HS-27A (cell line): ENCODE data around the gene C12orf54.
"Not testable (repeated sequence)": the region's sequence is repeated elsewhere in the genome, so short reads cannot be mapped to it uniquely, and the experiment has no call there.

Experiments
- DNase-seq: peaks from one replicate; pipeline ENCODE4 v3.0.0-alpha.2; 2012; ENCODE audit warnings: low read depth, missing footprints

C12orf54 gene

DNA sequence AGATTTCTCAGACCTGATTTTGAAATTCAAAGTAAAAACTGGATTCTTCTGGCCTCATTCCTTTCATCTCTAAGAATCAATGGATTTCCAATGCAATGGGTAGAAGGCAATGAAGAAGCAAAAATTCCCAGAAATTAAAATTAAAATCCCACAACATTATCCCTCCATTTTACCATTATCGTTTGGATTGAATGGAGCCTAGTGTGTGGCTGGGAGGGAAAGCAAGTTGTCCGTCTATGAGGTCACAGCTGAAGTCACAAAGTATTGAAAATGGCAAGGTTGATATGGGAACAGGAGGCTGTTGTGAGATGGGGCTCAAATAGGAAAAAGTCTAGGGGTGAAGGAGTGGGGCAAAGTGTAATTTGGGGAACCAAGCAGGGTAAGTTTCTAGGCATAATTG, at the start of gene C12orf54:
Gene C12orf54 (plus strand): TSS at position 301 of the 400 bp plus-strand sequence. CDS start 799 bp downstream, outside the sequence.
- no peak for DNase-seq

DNA sequence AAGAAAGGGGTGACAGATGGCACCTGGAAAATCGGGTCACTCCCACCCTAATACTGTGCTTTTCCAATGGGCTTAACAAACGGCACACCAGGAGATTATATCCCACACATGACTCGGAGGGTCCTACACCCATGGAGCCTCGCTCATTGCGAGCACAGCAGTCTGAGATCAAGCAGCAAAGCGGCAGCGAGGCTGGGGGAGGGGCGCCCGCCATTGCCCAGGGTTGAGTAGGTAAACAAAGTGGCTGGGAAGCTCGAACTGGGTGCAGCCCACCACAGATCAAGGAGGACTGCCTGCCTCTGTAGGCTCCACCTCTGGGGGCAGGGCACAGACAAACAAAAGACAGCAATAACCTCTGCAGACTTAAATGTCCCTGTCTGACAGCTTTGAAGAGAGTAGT, 48.3 kb upstream of the C12orf54 start:
- DNase-seq, result not testable (repeated sequence)

DNA sequence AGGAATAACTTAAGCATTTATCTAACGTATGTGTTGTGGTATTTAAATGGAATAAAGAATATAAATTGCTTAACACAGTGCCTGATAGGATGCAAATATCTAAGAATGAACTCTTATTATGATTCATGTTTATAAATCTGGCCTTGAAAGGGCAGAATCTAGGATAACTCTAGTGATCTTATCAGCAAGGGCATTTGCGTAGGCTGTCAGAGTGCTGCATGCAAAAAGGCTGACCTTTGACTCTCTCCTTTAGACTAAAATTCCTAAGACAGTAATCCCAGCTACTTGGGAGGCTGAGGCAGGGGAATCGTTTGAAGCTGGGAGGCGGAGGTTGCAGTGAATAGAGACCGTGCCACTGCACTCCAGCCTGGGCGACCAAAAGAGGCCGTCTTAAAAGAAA, 41.2 kb upstream of the C12orf54 start:
- DNase-seq, result no peak

DNA sequence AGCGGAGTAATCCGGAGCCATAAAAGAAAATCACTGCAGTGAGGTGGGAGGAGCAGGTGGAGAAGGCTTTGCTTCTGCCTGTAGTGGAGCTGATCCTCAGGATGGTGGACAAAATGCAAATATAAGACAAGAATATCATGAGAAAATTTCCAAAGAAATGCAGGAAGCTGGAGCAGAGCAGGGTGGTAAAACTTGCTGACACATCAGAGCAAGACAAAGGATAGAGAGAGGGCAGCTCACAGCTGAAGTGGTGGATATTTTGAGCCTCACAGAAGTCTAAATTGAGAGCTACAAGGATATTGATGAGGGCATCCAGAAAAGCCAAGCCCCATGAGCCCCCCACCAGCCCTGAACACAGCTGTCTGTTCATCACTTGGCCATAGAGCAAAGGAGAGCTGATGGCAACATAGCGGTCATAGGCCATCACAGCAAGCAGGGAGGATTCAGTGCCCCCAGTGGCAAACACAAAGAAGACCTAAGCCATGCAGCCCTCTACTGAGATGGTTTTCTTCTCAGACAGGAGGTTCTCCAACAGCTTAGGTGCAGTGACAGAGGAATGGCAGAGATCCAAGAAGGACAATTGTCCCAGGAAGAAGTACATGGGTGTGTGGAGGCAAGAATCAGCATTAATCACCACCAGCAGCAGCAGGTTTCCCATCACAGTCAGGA, 40.0 kb upstream of the C12orf54 start:
- no peak for DNase-seq

DNA sequence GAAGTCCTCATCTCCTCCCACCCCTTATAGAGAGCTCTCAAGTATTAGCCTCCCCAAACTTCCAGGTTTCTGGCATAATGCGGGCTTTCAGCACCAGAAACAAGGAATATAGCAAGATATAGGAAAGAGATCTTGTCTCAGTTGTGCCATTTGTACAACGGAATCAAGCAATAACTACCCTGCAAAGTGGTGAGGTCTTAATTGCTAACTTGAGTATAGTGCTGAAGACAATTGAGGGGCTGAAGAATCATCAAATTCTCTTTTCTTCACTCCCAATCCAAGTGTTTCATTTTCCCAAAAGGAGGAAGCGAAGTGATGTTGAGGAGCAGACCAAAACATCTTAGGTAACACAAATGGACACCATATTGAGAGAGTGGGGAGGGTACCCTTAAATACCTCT, 36.8 kb upstream of the C12orf54 start:
- DNase-seq, result no peak

DNA sequence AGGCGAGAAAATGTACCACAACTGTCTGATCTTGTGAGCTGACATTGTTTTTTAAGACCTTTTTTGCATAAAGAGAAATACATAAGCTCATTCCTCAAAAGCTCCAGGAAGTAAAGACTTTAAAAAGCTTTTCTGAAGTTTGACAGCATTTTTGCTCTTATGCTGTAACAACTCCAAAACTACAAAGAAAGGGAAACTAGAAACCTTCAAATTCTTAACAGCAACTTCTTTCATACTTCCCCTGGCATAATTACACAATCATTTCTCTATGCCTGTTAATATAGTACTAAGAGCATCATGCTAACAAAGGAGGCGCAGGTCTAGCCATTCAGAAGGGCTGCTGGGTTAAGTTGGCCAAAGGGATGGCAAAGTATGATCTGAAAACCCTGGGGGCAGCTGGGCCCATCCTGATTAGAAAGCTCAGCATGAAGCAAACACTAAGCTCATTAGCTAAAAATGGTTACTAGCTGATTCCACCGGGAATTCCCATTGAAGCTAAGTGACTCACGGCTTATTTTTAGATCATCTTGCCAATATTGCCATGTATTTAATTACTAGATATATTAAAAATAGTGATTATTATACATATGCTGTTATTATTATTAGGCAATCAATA, 36.0 kb upstream of the C12orf54 start:
- DNase-seq, result no peak

DNA sequence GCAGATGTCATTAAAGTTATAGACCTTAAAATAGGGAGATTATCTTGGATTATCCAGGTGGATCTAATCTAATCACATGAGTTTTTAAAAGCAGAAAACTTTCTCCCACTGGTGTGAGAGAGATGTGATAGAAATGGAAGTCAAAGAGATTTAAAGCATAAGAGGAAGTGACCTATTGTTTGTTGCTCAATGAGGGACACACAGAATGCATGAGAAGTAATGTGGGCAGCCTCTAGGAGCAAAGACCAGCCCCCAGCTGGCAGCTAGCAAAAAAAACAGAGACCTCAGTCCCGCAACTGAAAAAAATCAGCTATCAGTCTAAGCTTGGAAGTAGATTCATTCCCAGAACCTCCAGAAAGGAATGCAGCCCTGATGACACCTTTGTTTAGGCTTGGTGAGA, 34.5 kb upstream of the C12orf54 start:
- no peak for DNase-seq

DNA sequence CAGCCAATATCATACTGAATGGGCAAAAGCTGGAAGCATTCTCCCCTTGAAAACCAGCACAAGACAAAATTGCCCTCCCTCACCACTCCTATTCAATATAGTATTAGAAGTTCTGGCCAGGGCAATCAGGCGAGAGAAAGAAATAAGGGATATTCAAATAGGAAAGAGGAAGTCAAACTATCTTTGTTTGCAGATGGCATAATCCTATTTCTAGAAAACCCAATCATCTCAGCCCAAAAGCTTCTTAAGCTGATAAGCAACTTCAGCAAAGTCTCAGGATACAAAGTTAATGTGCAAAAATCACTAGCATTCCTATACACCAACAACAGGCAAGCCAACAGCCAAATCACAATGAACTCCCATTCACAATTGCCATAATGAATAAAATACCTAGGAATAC, 30.9 kb upstream of the C12orf54 start:
- no peak for DNase-seq

DNA sequence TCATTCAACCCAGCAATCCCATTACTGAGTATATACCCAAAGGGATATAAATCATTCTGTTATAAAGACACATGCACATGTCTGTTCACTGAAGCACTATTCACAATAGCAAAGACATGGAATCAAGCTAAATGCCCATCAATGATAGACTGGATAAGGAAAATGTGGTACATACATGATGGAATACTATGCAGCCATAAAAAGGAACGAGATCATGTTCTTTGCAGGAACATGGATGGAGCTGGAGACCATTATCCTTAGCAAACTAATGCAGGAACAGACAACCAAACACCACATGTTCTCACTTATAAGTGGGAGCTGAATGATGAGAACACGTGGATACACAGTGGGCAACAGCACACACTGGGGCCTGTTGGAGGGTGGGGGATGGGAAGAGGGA, 29.3 kb upstream of the C12orf54 start:
- DNase-seq, result not testable (repeated sequence)

DNA sequence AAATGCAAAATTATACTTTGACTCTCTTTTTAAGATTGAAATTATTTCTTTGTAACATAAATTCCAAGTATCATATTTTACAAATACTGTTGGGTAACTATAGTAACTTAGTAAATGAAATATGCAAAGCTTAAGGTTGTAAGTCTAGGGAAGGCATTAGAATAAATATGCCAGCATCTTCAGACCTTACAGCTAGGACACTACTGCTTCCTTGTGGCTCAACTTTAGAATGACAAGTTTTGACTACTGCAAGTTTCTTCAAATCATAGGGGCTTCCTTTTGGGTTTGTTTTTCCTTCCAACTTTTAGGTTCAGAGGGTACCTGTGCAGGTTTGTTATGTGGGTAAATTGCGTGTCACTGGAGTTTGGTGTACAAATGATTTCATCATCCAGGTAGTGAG, 27.6 kb upstream of the C12orf54 start:
- peak; percentile 5 for DNase-seq

DNA sequence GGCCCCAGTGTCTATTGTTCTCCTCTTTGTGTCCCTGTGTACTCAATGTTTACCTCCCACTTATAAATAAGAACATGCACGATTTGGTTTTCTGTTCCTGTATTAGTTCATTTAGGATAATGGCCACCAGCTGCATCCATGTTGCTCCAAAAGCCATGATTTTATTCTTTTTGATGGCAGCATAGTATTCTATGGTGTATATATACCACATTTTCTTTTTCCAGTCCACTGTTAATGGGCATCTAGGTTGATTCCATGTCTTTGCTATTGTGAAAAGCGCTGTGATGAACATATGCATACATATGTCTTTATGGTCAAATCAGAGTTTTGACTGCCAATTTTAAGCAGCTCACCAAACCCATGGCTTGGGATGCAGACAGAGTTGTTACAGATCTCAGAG, 27.2 kb upstream of the C12orf54 start:
- DNase-seq, result no peak

DNA sequence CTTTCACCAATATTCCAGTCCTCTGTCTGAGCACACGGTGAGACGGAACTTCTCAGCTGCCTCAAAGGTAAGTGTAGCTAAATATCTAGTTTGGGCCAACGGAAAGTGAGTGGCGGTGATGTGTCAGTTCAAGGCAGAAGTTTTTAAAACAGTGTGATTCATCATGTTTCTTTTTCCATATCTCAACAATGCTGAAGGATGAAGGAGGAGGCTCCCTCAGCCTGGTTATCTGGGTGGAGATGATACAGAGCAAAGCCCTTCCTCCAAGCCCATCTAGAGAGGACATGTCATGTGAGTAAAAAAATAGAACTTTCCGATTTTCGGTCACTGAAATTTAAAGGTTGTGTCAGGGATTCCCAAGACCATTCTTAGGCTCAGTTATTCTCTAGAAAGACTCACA, 23.0 kb upstream of the C12orf54 start:
- no peak for DNase-seq

DNA sequence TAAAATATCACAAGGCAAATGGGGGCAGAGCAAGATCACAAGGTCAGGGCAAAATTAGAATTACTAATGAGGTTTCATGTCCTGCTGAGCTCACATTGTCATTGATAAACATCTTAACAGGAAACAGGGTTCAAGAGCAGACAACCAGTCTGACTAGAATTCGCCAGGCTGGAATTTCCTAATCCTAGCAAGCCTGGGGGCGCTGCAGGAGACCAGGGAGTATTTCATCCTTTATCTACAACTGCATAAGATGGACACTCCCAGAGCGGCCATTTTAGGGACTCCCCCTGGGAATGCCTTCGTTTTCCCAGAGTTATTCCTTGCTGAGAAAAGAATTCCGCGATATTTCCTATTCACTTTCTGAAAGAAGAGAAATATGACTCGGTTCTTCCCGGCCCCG, 13.3 kb upstream of the C12orf54 start:
- not testable (repeated sequence) for DNase-seq

DNA sequence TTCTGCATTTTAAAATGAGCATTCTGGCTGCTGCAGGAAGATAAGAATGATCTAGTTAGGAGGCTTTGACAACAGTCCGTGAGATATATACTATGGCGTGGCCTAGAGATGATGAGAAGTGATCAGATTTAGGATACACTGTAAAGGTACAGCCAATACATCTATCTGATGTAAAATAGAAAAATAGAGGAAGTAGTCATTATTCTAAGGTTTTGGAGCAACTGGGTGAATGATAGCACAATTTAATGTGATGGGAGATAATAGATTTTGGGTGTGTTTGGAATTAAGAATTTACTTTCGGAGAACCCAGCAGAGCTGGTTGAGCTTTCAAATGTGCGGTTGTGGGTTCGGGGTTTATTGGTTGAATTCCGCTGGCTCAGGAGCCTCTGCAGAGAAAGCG, 10.0 kb upstream of the C12orf54 start, which contains the start of gene ANP32D:
Gene ANP32D (plus strand): TSS at position 301 of the 400 bp plus-strand sequence. CDS start 106 bp downstream, outside the sequence.
- no peak for DNase-seq

DNA sequence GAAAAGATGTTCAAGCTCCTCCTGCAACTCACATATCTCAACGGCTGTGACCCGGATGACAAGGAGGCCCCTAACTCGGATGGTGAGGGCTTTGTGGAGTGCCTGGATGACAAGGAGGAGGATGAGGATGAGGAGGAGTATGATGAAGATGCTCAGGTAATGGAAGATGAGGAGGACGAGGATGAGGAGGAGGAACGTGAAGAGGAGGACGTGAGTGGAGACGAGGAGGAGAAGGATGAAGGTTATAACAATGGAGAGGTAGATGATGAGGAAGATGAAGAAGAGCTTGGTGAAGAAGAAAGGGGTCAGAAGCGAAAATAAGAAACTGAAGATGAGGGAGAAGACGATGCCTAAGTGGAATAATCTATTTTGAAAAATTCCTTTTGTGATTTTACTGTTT, 9.2 kb upstream of the C12orf54 start:
- no peak for DNase-seq

DNA sequence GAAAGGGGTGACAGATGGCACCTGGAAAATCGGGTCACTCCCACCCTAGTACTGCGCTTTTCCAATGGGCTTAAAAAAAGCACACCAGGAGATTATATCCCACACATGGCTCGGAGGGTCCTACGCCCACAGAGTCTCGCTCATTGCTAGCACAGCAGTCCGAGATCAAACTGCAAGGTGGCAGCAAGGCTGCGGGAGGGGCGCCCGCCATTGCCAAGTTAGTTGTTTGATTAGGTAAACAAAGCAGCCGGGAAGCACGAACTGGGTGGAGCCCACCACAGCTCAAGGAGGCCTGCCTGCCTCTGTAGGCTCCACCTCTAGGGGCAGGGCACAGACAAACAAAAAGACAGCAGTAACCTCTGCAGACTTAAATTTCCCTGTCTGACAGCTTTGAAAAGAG, 7.8 kb upstream of the C12orf54 start:
- DNase-seq, result not testable (repeated sequence)

DNA sequence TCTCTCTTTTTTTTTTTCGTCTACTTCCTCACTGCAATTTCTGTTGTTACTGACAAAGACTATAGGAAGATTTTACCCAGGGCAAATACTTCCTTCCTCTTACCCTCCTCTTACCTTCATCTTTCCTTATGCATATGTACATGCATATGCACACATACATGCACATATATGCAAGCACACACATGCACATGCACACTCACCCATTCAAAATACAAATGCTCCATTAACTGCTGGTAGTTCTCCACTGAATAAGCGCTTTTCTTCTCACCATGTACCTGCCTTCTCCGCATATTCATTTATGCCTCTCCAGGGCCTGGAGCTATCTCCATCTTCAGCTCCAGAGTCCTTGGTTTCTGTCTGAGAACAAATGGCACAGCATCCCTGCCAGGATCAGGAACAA, 632 bp downstream of the C12orf54 start:
- no peak for DNase-seq

DNA sequence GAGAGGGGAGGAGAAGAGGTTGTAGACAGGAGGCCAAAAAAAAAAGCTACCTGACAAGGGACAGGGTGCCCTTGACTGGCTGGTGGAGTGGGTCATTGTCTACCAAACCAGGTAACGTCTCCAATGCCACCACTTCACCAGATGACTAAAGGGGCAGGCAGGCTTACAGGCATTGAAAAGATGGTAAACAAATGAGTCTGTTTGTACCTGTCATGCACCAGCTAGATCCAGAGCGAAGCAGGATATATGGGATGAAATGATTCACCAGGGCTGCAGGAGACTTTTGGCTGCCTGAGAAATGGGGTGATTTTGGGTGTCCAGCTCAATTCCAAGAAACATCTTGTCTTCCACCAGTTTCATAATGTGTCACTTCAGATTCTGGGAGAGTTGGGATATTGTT, 4.0 kb downstream of the C12orf54 start:
- DNase-seq, result no peak

DNA sequence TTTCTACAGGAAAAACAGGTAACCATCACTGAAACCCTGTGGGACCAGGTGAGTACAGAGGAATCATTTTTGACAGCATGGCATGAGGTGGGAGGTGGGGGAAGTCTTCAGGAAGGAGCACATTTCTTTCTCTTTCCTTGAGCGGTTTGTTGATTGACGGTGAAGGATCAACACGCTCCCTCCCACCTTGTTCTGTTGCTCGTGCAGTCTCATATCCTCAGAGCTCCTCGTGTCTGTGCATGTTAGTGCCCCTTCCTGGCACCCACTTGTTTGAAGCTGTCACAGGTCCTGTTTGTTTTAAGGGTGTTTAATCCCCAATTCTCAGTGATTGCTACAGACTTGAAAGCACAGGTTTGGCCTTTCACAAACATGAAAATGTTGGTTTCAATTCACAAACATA, 4.4 kb downstream of the C12orf54 start:
- no peak for DNase-seq

DNA sequence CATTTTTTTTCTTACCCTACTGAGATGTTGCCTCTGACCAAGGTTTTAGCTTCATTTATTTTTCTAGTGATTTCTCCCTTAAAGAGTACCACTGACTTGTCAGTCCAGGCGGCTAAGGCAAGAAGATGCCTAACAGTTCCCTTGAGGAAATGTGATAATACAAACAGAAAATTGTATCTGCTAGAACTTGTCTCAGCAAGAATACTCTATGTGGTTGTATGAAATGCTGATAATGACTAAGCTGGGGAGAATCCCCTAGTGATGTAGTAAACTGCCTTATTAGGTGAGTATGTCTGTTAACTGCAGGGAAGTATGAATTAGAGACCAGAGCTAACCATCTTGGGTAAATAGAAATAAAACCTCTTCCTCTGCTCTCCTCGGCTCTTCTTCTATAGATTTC, 6.7 kb downstream of the C12orf54 start:
- DNase-seq, result no peak

DNA sequence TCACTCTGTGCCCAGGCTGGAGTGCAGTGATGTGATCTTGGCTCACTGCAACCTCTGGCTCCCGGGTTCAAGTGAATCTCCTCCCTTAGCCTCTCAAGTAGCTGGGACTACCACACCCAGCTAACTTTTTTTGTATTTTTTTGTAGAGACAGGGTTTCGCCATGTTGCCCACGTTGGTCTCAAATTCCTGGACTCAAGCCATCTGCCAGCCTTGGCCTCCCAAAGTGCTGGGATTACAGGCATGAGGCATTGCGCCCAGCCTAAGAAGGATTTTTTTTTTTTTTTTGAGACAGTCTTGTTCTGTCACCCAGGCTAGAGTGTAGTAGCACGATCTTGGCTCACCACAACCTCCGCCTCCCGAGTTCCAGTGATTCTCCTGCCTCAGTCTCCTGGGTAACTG, 7.2 kb downstream of the C12orf54 start:
- not testable (repeated sequence) for DNase-seq

DNA sequence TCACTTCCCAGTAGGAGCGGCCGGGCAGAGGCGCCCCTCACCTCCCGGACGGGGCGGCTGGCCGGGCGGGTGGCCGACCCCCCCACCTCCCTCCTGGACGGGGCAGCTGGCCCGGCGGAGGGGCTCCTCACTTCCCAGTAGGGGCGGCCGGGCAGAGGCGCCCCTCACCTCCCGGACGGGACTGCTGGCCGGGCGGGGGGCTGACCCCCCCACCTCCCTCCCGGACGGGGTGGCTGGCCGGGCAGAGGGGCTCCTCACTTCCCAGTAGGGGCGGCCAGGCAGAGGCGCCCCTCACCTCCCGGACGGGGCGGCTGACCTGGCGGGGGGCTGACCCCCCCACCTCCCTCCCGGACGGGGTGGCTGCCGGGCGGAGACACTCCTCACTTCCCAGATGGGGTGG, 18.0 kb downstream of the C12orf54 start:
- DNase-seq, result not testable (repeated sequence)

DNA sequence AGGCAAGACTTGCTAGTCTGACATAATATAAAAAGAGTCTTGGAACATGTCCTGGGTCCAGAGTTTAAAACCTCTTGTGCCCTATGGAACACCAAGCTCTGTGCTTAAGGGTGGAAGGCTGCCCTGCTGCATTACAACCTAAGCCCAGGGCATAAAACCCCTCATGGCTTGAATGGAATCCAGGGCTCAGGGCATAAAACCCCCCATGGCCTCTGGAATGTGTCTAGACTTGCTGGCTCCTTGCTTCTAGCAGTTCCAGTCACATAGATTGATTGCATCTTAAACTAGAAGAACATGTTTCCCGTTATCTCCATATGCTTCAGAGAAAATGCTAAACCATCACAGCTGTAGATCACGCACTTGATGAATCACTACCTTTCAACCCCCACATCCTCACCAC, 24.5 kb downstream of the C12orf54 start:
- DNase-seq, result not testable (repeated sequence)

DNA sequence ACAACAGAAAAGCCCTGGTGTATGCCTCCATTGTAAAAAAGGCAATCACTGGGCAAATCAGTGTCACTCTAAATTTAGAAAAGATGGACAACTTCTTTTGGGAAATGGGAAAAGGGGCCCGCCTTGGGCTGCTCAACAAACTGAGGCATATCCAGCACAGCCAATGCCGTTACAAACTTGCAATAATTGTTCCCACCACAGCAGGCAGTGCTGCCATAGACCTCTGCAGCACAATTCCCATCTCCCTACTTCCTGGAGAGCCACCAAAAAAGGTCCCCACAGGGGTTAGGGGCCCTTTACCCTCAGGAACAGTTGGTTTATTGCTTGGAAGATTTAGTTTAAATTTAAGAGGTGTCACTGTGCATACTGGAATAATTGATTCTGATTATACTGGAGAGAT, 26.7 kb downstream of the C12orf54 start:
- DNase-seq, result no peak
